DMS53 treated with DMSO at 0.1 percent for 48 hours (cell line): ENCODE measurements around the gene CDC25C.
"Not testable (repeated sequence)": the region's sequence is repeated elsewhere in the genome, so short reads cannot be mapped to it uniquely, and the experiment has no call there.

Experiments used
- DNase-seq: peaks from one replicate; lab custom pipeline; 2025; ENCODE audit not compliant: unreplicated experiment; lab: John Stamatoyannopoulos, UW

Gene CDC25C

GRCh38 chr5:138282920-138283742, 48.5 kb downstream of the CDC25C start:
- peak; percentile 84 for DNase-seq

GRCh38 chr5:138280915-138281314, 50.7 kb downstream of the CDC25C start:
- DNase-seq = no peak

GRCh38 chr5:138276402-138277054, 55.1 kb downstream of the CDC25C start:
- DNase-seq = peak; percentile 98

- no peak for DNase-seq
These were observed 55.7 kb downstream of the CDC25C start for GRCh38 chr5:138275895-138276294.

- DNase-seq = no peak
These were observed 56.2 kb downstream of the CDC25C start for GRCh38 chr5:138275379-138275782.

- DNase-seq = no peak
These were observed 57.3 kb downstream of the CDC25C start, which contains the start of gene GFRA3 for GRCh38 chr5:138274189-138274853. GFRA3 (minus strand) TSS chr5:138274621; CDS start chr5:138274424, 197 bp downstream.

- no peak for DNase-seq
These were observed 57.8 kb downstream of the CDC25C start for GRCh38 chr5:138273834-138274188.

- DNase-seq = no peak
These were observed 58.9 kb downstream of the CDC25C start for GRCh38 chr5:138272681-138273080.

GRCh38 chr5:138271281-138271680, 60.3 kb downstream of the CDC25C start:
- DNase-seq = no peak

GRCh38 chr5:138264183-138264582, 67.4 kb downstream of the CDC25C start:
- DNase-seq = no peak

GRCh38 chr5:138263581-138263980, 68.0 kb downstream of the CDC25C start:
- DNase-seq = no peak

GRCh38 chr5:138258704-138259292, 72.8 kb downstream of the CDC25C start:
- no peak for DNase-seq

GRCh38 chr5:138257583-138257982, 74.0 kb downstream of the CDC25C start:
- DNase-seq = no peak

- no peak for DNase-seq
These were observed 78.7 kb downstream of the CDC25C start for GRCh38 chr5:138252944-138253343.

GRCh38 chr5:138247800-138248199, 83.8 kb downstream of the CDC25C start:
- not testable (repeated sequence) for DNase-seq

- DNase-seq = no peak
These were observed 84.8 kb downstream of the CDC25C start for GRCh38 chr5:138246822-138247221.

- DNase-seq = no peak
These were observed 85.3 kb downstream of the CDC25C start for GRCh38 chr5:138246334-138246733.

GRCh38 chr5:138245717-138246116, 85.9 kb downstream of the CDC25C start:
- no peak for DNase-seq

GRCh38 chr5:138243794-138244193, 87.8 kb downstream of the CDC25C start:
- no peak for DNase-seq

GRCh38 chr5:138241688-138242571, 89.7 kb downstream of the CDC25C start:
- DNase-seq = peak; percentile 15
